ENCODE measurements around the gene MYH15.

- TF ChIP-seq CTCF (IDR thresholded peaks at IDR 0.05 in 4 of 5, conservative IDR thresholded peaks at IDR 0.05 in 1 of 5) (no peak), POLR2A (IDR thresholded peaks at IDR 0.05) (no peak)
Measured at GRCh38 chr3:108486338-108486737, 24.1 kb downstream of the MYH15 start.

All from gastrocnemius medialis (tissue), 4 donors.